ENCODE measurements around the gene SBK3. TPM values are rescaled to one million over a fixed set of nuclear protein-coding genes. Genes with fewer than 3 reads are reported as not detected.
"Not testable (repeated sequence)": the region's sequence is repeated elsewhere in the genome, so short reads cannot be mapped to it uniquely, and the experiment has no call there.

The SBK3 gene
- total RNA-seq, 1 donor from 2014 or later = 0.17 TPM

DNA sequence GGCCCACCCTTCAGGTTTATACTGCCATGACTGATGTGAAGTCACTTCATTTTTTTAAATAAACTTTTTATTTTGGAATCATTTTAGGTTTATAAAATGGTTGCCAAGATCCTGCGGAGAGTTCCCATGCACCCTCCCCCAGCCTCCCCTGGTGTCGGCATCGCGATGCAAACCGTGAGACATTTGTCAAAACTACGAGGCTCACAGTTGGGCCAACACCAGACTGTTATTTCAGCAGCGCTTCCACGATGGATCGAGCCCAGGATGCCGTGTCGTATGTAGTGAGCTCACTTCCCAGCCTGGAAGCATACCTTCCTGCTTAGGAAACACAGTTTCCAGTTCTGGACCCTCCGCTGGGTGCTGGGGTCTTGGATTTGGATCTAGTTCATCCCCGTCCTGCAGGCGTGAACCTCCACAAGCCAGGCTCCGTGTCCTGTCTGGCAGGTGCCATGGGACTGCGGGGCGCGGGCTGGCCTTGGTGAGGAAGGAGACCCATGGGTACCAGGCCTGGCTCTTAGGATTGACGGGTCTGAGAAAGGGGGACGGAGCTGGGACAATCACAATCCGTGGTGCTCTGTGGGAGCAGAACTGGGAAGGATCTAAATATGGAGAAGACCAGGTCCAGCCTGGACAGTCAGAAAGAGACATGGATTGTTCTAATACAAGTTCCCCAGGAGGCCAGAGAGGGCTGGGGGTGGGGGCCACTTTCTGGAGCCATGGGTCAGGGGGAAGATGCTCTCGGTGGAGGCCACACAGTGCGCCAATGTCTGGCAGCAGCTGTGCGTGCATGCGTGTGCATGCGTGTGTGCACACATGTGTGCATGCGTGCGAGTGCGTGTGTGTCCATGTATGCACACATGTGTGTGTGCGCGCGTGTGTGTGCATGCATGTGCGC lies 6.0 kb downstream of the SBK3 start:
- no peak for DNase-seq

GRCh38 chr19:55538132-55538531 lies 7.2 kb downstream of the SBK3 start:
- DNase-seq = no peak

GRCh38 chr19:55537741-55538111 lies 7.6 kb downstream of the SBK3 start:
- peak; percentile 26 for DNase-seq

- DNase-seq = no peak
These were observed 8.2 kb downstream of the SBK3 start, which contains the start of gene SBK2 for GRCh38 chr19:55536951-55537740. SBK2 (minus strand) TSS chr19:55537133; CDS start chr19:55536294, 839 bp downstream.

DNA sequence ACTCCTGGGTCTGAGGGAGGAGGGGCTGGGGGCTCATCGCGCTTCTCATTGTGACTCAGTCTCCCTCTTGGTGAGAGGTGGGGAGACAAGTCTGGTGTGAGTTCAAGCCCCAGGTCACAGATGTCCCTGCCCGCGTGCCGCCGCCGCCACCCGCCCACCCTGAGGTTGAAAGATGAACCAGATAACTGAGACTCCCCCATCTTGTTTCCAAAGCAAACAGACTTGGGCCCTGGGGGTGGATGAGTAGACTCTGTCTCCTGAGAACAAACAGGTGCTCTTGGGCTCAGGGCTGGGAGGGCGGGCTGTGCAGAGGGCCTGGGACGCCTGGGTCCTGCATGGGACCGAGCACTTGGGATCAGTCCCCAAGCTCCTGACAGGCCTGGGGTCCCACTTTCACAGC lies 9.0 kb downstream of the SBK3 start:
- DNase-seq = no peak

GRCh38 chr19:55535965-55536350 lies 9.4 kb downstream of the SBK3 start:
- no peak for DNase-seq

GRCh38 chr19:55535173-55535964 lies 10.0 kb downstream of the SBK3 start:
- no peak for DNase-seq

GRCh38 chr19:55534280-55534679 lies 11.1 kb downstream of the SBK3 start:
- not testable (repeated sequence) for DNase-seq

DNA sequence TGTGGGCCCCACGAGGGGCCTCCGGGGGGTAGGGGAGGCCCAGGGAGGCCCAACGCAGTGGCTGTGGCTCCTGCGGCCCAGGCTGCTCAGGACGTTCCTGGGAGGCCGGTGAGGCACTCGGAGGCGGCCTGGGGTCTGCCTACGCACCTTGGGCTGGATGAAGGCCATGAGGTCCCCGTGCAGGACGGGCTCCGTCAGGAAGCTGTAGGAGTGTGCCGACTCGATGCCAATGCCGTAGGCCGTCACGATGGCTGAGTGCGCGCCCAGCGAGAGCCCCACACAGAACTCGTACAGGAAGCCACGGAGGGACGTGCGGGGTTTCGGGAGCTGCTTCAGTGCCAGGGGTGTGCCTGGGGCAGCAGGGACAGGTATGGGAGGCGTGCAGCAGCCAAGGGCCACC lies 14.3 kb downstream of the SBK3 start:
- no peak for DNase-seq

- DNase-seq = no peak
These were observed 15.6 kb downstream of the SBK3 start for GRCh38 chr19:55529636-55530234.

- no peak for DNase-seq
These were observed 17.1 kb downstream of the SBK3 start for GRCh38 chr19:55528030-55528803.

- no peak for DNase-seq
These were observed 17.9 kb downstream of the SBK3 start for GRCh38 chr19:55527197-55528029.

GRCh38 chr19:55526216-55527196 lies 18.8 kb downstream of the SBK3 start:
- peak; percentile 63 for DNase-seq

- DNase-seq = no peak
These were observed 19.8 kb downstream of the SBK3 start for GRCh38 chr19:55525289-55526101.

- no peak for DNase-seq
These were observed 24.6 kb downstream of the SBK3 start for GRCh38 chr19:55520691-55521292.

DNA sequence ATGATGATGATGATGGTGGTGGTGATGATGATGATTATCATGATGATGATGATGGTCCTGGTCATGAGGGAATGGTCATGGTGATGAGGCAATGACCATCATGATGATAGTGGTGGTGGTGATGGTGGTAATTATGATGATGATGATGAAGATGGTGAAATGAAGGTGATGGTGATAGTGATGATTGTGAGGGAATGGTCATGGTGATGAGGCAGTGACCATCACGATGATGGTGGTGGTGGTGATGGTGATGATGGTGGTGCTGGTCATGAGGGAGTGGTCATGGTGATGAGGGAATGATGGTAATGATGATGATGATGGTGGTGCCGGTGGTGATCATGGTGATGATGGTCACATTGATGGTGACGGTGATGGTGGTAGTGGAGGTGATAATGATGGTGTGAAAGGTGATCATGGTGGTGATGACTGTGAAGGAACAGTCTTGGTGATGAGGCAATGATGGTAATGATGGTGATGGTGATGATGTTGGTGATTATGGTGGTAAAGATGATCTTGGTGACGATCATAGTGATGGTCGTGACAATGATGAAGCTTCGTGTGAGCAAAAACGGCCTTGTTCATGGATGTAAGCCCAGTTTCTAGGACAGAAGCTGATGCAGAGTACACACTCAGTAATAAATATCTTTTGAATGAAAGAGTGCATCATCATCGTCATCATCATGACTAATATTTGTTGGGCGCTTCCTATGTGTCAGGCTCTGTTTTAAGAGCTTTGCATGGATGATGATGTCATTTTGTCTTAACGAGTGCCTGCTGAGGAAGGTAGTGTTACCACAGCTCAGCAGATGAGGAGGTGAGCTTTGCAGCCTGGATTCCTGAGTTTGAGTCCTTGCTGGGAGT lies 25.7 kb downstream of the SBK3 start:
- peak; percentile 49 for DNase-seq
